Cardiac muscle cell (in vitro differentiated cells and primary cell): ENCODE data around the gene CUTC. TPM values are rescaled to one million over a fixed set of nuclear protein-coding genes. Genes with fewer than 3 reads are reported as not detected.

ENCODE experiments used
- DNase-seq, 2 donors: peaks; one replicate each; pipeline versions ENCODE4 v3.0.0 to v3.0.0-alpha.2; 2010 to 2017; ENCODE audit warnings: low read depth in 1 of 2, low spot score in 1 of 2
- H3K27ac ChIP-seq: fragments of 200-600 bp; sonication (generic); 2 replicates; pipeline ENCODE4 v1.5.1; 2016
- H3K27me3 ChIP-seq: fragments of 200-600 bp; sonication (generic); 2 replicates; pipeline ENCODE4 v1.6.0; 2016; ENCODE audit warnings: control low read depth
- H3K36me3 ChIP-seq: fragments of 200-600 bp; sonication (generic); 2 replicates; pipeline ENCODE4 v1.5.1; 2016; ENCODE audit warnings: control low read depth
- H3K4me1 ChIP-seq: fragments of 200-600 bp; sonication (generic); 2 replicates; pipeline ENCODE4 v1.8.1; 2017; ENCODE audit warnings: low read depth, mild to moderate bottlenecking, mixed run types
- H3K4me3 ChIP-seq: fragments of 200-600 bp; sonication (generic); 2 replicates; pipeline ENCODE4 v1.5.1; 2016; ENCODE audit warnings: mild to moderate bottlenecking
- H3K9me3 ChIP-seq: fragments of 200-600 bp; sonication (generic); 2 replicates; pipeline ENCODE4 v1.5.1; 2017; ENCODE audit warnings: low read depth, mild to moderate bottlenecking, control low read depth
- polyA plus RNA-seq: library from polyadenylated mRNA; unstranded; fragments of >200 nt; fragmentation: Nextera tagmentation; extraction: Ambion mirVana; gene quantifications from 2 replicates; pipeline ENCODE4 v1.2.1, GENCODE V29; 2016
- total RNA-seq: library from RNA; depleted of rRNA; stranded (reverse); fragments of >200 nt; gene quantifications from 2 replicates; pipeline ENCODE4 v1.2.3, GENCODE V29; 2016
- TF ChIP-seq, protein P1 (sequence below): IDR thresholded peaks from 2 replicates; pipeline ENCODE4 v1.5.1; 2012; ENCODE audit warnings: low read depth, mild to moderate bottlenecking, low read length

Gene CUTC
- 25.9 and 52.0 TPM in 2 replicates for total RNA-seq
- 33.7 and 47.6 TPM in 2 replicates for polyA plus RNA-seq

DNA sequence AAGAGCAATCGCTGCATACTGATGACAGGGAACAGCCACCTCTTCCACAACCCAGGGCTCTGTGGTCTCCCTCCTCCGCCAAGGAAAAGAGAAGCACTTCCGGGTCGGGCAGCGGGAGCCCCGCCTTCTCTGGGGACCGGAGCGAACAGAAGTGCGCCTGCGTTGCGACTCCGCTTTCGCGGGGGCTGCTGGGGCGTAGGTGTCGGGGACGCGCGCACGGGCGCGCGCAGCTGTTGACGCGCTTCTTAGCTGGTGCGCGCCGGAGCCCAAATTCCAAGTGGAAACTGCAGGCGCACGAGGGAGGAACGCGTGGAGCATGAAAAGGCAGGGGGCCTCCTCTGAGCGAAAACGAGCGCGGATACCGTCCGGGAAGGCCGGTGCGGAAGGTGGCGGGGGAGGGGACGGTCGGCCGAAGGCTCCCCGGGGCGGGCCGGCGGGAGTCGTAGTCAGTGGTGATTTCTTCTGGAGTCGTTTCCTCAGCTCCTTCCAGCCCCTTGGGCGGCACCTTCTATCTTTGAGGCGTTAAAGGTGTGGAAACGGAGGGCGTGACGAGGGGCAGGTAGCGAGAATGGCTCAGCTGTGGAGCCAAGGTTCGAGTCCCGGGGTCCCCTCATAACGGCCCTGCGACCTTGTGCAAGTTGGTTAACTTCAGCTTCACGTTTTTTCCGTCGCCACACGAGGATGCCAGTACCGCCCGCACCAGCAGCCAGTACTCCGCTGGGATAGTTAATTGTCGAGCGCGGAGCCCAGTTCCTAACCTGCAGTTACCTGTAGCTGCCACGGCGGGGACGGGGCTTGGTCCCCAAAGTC, at the start of gene CUTC, which contains the start of gene COX15:
Gene CUTC, plus strand, starts transcription at position 202 of the 810 bp plus-strand sequence. Its CDS starts 115 bp downstream, at position 317.
Gene COX15, minus strand, starts transcription at position 95 of the 810 bp plus-strand sequence. Its CDS starts 78 bp downstream, at position 17.
- peaks cover 15% of the 10 kb centered on the region for H3K4me1 ChIP-seq
- no peaks in the 10 kb centered on the region for H3K9me3 ChIP-seq
- peak within 1 kb of the TSS; percentile 49 for H3K4me3 ChIP-seq
- H3K27ac ChIP-seq: peak within 1 kb of the TSS; percentile 89
- H3K36me3 ChIP-seq: peaks cover 15% of the 10 kb centered on the region
- H3K27me3 ChIP-seq: no peaks in the 10 kb centered on the region
- TF ChIP-seq, protein P1, sequence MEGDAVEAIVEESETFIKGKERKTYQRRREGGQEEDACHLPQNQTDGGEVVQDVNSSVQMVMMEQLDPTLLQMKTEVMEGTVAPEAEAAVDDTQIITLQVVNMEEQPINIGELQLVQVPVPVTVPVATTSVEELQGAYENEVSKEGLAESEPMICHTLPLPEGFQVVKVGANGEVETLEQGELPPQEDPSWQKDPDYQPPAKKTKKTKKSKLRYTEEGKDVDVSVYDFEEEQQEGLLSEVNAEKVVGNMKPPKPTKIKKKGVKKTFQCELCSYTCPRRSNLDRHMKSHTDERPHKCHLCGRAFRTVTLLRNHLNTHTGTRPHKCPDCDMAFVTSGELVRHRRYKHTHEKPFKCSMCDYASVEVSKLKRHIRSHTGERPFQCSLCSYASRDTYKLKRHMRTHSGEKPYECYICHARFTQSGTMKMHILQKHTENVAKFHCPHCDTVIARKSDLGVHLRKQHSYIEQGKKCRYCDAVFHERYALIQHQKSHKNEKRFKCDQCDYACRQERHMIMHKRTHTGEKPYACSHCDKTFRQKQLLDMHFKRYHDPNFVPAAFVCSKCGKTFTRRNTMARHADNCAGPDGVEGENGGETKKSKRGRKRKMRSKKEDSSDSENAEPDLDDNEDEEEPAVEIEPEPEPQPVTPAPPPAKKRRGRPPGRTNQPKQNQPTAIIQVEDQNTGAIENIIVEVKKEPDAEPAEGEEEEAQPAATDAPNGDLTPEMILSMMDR: peak; percentile 21
- DNase-seq: peak; percentile 98

- TF ChIP-seq, protein P1: peak; percentile 2
- no peak overlapping the region for H3K27ac ChIP-seq
- no peaks in the 10 kb centered on the region for H3K27me3 ChIP-seq
- H3K4me1 ChIP-seq: no peaks in the 10 kb centered on the region
- H3K36me3 ChIP-seq: peaks cover 12% of the 10 kb centered on the region
- no peaks in the 10 kb centered on the region for H3K9me3 ChIP-seq
- DNase-seq: no peak
- no peak overlapping the region for H3K4me3 ChIP-seq
Observed at GRCh38 chr10:99682752-99683151, 49.3 kb upstream of the CUTC start.

GRCh38 chr10:99685597-99685967, 46.5 kb upstream of the CUTC start:
- TF ChIP-seq, protein P1: no peak
- peaks cover 7% of the 10 kb centered on the region for H3K36me3 ChIP-seq

DNA sequence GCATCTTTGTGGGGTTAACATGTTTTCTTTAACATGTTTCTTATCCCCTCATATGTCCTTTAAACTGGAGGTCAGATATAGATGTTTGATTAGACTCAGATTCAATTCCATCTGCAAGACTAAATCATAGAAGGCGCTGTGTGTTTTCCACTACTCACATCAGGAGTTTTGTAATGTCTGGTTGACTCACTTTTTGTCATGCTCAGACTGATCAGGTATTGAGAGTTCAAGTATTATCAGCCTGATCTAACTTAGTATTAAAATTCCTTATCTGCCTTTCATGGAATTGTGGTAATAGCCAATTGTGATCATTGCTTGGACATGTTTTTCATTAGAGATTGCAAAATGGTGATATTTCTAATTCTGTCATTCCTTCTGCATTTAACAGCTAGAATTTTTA, 42.6 kb upstream of the CUTC start:
- TF ChIP-seq, protein P1: no peak
- no peak for DNase-seq
- no peaks in the 10 kb centered on the region for H3K9me3 ChIP-seq
- H3K27ac ChIP-seq: no peak overlapping the region
- H3K27me3 ChIP-seq: no peaks in the 10 kb centered on the region
- no peaks in the 10 kb centered on the region for H3K4me1 ChIP-seq
- peaks cover 10% of the 10 kb centered on the region for H3K36me3 ChIP-seq
- no peak overlapping the region for H3K4me3 ChIP-seq

More at GRCh38 chr10:99685597-99685967, 46.5 kb upstream of the CUTC start:
- H3K4me1 ChIP-seq: no peaks in the 10 kb centered on the region
- no peaks in the 10 kb centered on the region for H3K27me3 ChIP-seq
- DNase-seq: no peak
- no peaks in the 10 kb centered on the region for H3K9me3 ChIP-seq
- H3K27ac ChIP-seq: no peak overlapping the region
- no peak overlapping the region for H3K4me3 ChIP-seq

DNA sequence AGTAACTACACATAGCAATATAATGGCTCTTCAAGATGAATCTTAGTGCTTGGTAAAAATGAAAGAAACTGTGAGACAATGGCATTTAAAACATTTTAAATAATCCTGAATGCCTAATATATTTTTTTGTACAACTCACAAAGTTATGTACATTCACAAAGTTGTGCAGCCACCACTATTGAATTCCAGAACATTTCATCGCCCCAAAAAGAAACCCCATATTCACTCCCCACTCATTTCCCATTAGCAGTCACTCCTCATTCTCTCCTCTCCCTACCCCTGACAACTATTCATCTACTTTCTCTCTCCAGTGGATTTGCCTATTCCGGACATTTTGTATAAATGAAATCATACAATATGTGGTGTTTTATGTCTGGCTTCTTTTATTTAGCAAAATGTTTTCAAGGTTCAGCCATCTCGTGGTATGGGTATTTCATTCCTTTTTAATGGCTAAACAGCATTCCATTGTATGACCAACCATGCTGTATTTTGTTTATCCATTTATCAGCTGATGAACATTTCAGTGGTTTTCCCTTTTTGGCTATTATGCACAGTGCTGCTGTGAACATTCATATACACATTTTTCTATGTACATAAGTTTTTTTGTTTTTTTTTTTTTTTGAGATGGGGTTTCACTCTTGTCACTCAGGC, 38.0 kb upstream of the CUTC start:
- DNase-seq: peak in 1 of 2 donors; percentile 35
- H3K9me3 ChIP-seq: no peaks in the 10 kb centered on the region
- no peak overlapping the region for H3K4me3 ChIP-seq
- no peaks in the 10 kb centered on the region for H3K27me3 ChIP-seq
- TF ChIP-seq, protein P1: no peak
- no peak overlapping the region for H3K27ac ChIP-seq
- H3K36me3 ChIP-seq: peaks cover 16% of the 10 kb centered on the region
- no peaks in the 10 kb centered on the region for H3K4me1 ChIP-seq
